ENCODE results near the gene RPS6KA2.

Gene RPS6KA2

DNA sequence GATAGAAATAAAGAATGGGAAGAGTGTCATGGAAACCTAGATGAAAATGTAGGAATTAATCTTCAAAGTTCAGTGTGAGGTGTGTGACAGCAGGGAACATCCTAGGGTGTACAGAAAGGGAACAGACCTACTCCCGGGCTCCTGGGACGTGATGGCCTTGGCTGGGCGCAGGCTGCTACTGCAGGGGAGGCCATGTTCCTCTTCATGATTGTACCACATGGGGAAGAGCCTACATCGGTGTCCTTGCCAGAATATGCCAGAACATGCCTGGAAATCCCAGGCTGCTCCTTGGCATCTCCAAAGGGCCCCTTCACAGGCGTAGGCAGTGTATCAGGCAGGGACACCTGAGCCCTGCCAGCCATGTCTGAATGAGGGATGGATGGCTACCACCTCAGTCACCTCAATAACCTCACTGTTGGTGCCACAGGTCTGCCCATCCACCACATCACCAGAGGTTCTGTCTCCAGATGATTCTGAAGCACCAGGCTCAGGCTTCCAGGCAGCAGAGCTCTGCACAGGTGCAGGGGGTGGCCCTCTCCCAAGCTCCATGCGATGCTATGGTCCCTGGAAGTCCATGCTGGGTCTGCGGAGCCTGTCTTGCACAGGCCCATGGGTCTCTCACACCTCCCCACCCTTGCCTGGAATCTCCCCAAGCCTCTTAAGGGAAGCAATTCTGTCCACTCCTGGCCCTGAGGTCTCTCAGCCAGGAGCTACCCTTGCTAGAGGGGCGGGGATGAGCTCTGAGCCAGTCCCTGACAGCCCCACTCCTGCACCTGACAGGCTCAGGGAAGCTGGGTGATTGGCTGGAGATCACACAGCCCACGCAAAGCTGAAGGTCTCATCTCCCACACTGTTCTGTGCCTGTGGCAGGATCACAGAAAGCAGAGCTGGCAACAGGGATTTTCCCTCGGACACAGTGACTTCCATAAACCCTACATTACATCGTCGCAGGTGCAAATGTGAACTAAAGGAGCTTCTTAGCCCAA, 60.7 kb downstream of the RPS6KA2 start:
- TF ChIP-seq, protein P1, sequence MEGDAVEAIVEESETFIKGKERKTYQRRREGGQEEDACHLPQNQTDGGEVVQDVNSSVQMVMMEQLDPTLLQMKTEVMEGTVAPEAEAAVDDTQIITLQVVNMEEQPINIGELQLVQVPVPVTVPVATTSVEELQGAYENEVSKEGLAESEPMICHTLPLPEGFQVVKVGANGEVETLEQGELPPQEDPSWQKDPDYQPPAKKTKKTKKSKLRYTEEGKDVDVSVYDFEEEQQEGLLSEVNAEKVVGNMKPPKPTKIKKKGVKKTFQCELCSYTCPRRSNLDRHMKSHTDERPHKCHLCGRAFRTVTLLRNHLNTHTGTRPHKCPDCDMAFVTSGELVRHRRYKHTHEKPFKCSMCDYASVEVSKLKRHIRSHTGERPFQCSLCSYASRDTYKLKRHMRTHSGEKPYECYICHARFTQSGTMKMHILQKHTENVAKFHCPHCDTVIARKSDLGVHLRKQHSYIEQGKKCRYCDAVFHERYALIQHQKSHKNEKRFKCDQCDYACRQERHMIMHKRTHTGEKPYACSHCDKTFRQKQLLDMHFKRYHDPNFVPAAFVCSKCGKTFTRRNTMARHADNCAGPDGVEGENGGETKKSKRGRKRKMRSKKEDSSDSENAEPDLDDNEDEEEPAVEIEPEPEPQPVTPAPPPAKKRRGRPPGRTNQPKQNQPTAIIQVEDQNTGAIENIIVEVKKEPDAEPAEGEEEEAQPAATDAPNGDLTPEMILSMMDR (IDR thresholded peaks at IDR 0.05; ENCODE audit: unreplicated experiment in 3 of 3): no peak
- Mint-ChIP-seq H3K4me3 (no peak overlapping the region), H3K4me1 (peaks cover 28% of the 10 kb centered on the region), H3K9me3 (no peaks in the 10 kb centered on the region), H3K27me3 (ENCODE audit: low read depth) (peaks cover 9% of the 10 kb centered on the region), H3K36me3 (ENCODE audit: low read depth) (peaks cover under 1% of the 10 kb centered on the region), H3K27ac (no peak overlapping the region)

DNA sequence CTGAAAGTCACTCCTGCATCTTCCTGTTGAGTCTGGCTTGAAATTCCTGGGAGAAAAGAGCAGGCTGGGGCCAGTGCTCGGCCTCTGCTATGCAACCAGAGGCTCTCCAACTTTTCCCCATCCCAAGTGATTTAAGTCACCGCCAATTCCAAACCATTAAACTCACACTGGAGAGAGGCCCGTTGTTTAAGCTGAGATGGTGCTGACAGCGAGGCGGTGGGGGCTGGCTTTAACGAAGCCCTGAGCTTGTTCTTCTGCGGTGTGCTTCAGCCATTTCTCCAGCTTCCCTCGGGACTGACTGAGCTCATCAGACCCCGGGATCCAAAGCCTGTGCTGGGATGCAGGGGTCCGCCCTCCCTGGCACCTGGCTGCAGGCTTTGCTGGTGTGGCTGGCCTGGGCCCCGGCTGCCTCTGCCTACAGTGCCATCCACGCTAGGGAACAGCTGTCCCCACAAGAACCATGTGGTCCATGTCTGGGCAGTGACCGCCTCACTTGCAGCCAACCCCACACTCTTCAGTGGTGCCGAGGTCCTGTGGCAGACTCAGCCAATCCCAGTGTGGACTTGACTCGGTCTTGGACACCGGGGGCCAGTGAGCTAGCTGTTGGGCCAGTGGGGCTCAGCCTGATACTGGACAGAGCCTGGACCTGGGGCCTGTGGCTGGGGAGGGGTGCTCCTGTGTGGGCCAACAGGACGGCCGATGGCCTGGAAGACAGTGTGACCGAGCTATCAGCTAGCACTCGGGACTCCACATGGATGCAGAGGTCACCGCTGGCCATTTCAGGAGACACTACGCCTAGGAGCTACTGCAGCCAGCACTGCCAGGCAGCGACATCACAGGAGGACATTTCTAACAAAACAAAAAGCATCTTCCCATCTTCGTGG, 61.7 kb downstream of the RPS6KA2 start:
- Mint-ChIP-seq H3K4me1 (peaks cover 28% of the 10 kb centered on the region), H3K36me3 (ENCODE audit: low read depth) (peaks cover 7% of the 10 kb centered on the region), H3K9me3 (peaks cover 2% of the 10 kb centered on the region), H3K27me3 (ENCODE audit: low read depth) (peaks cover 9% of the 10 kb centered on the region), H3K27ac (no peak overlapping the region), H3K4me3 (no peak overlapping the region)
- TF ChIP-seq, protein P1 (IDR thresholded peaks at IDR 0.05; ENCODE audit: unreplicated experiment in 3 of 3): no peak

DNA sequence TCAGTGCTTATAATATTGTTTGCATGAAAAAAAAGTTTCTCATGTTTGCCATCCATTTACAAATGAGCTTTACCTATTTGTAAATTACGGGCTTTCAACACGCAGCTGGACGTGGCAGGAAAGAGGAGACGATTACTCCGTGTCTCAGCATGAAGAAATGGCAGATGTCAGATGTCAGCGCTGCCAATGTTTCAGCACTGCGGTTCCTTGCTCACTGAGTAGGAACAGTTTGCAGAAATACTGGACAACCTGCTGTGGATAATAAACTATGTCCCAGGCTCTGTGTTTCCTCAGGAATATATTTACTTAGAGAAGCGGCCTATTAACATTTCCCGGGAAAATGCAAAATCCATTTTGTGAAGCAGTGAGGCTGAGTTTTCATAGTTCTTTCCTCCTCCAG, 63.2 kb downstream of the RPS6KA2 start:
- peaks cover 11% of the 10 kb centered on the region for H3K27me3 Mint-ChIP-seq (ENCODE audit: low read depth)
- peaks cover 11% of the 10 kb centered on the region for H3K36me3 Mint-ChIP-seq (ENCODE audit: low read depth)
- peaks cover 12% of the 10 kb centered on the region for H3K9me3 Mint-ChIP-seq
- no peak overlapping the region for H3K4me3 Mint-ChIP-seq
- TF ChIP-seq, protein P1 (IDR thresholded peaks at IDR 0.05; ENCODE audit: unreplicated experiment in 3 of 3): no peak
- H3K27ac Mint-ChIP-seq: peak overlapping the region in 1 of 3 experiments; percentile 1
- H3K4me1 Mint-ChIP-seq: peaks cover 28% of the 10 kb centered on the region

DNA sequence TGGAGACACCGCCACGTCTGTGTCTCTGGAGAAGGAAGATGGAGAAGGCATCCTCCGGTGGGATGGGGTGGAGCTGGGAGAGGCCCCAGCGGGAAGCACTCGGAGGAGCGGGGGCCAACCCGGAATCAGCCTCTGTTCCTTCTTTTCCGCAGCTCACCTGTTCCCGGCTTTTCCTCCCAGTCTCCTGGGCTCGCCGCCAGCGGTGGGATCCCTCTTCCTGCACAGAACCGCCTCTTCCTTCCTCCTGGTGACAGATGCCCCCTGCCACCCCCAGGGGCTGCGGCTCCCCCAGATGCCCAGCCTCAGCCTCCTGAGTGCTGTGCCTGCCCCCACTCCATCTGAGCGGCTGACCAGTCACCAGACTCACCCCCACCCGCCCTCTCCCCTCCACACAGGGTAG, 63.9 kb downstream of the RPS6KA2 start:
- H3K36me3 Mint-ChIP-seq (ENCODE audit: low read depth): peaks cover 12% of the 10 kb centered on the region
- H3K27ac Mint-ChIP-seq: no peak overlapping the region
- peaks cover 14% of the 10 kb centered on the region for H3K9me3 Mint-ChIP-seq
- TF ChIP-seq, protein P1 (IDR thresholded peaks at IDR 0.05; ENCODE audit: unreplicated experiment in 3 of 3): no peak
- H3K4me3 Mint-ChIP-seq: no peak overlapping the region
- H3K4me1 Mint-ChIP-seq: peaks cover 28% of the 10 kb centered on the region
- peaks cover 16% of the 10 kb centered on the region for H3K27me3 Mint-ChIP-seq (ENCODE audit: low read depth)

DNA sequence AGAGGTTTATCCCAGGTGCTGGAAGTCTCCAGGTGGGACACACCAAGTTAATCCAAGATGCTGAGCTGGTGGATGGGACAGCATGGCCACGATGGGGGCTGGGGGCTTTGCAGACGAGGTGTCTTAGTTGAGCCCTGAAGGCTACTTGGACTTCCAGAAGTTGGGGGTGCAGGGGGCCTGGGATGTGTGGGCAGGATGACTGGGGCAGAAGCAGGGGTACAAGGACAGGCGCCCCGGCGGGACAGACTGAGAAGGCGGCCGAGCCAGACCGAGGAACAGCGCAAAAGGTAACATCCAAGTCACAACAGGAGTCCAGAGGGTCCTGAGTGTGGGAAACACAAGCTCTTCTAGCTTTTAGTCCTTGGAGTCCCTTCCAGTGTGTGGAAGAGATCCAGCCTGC, 64.3 kb downstream of the RPS6KA2 start:
- peaks cover 12% of the 10 kb centered on the region for H3K36me3 Mint-ChIP-seq (ENCODE audit: low read depth)
- peaks cover 28% of the 10 kb centered on the region for H3K4me1 Mint-ChIP-seq
- H3K27ac Mint-ChIP-seq: no peak overlapping the region
- H3K27me3 Mint-ChIP-seq (ENCODE audit: low read depth): peaks cover 16% of the 10 kb centered on the region
- H3K4me3 Mint-ChIP-seq: no peak overlapping the region
- peaks cover 17% of the 10 kb centered on the region for H3K9me3 Mint-ChIP-seq
- TF ChIP-seq, protein P1 (IDR thresholded peaks at IDR 0.05; ENCODE audit: unreplicated experiment in 3 of 3): no peak
